HG03571 (cell line): ENCODE measurements around the gene C10orf53.

Experiments used
- ATAC-seq: cut with Tn5 transposase; IDR thresholded peaks from one replicate; pipeline ENCODE4 v1.9.1; 2021; ENCODE audit not compliant: unreplicated experiment

The C10orf53 gene, protein sequence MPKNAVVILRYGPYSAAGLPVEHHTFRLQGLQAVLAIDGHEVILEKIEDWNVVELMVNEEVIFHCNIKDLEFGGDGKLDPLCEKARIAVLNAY

DNA sequence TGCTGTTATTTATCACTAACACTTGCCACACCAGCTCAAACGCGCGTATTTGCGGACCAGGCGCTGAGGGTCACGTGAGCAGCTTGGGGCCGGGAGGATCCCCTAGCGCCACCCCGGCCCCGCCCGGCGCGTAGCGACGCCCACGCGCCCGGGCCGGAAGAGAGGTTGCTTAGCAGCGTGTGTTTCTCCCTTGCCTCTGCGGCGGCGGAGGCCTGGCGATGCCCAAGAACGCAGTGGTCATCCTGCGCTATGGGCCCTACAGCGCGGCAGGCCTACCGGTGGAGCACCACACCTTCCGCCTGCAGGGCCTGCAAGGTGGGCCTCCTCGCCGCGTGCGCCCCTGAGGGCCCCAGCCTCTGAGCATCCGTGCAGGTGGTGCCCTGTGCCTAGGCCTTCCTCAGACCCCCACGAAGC lies at the start of gene C10orf53:
Gene C10orf53, plus strand, starts transcription at position 172 of the 414 bp plus-strand sequence. Its CDS starts 47 bp downstream, at position 219.
- ATAC-seq, result no peak

DNA sequence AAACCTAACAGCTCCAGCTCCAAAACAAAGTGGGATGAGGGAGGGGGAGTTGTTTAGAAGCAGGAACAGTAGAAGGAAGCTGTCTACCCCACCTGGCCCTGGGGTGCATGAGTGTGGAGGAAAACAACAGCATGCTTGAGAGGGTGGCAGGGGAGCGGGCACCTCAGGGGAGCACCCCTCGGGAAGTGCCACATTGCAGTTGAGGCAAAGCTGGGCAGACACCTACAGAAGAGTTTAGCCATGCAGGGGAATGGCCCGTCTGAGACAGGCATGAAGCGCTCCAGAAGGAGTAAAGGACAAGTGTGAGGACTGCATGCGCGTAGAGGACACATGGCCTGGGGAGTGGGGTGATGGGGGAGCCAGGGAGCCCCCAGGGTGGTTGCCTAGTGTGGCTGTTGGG lies 47.5 kb upstream of the C10orf53 start:
- no peak for ATAC-seq

DNA sequence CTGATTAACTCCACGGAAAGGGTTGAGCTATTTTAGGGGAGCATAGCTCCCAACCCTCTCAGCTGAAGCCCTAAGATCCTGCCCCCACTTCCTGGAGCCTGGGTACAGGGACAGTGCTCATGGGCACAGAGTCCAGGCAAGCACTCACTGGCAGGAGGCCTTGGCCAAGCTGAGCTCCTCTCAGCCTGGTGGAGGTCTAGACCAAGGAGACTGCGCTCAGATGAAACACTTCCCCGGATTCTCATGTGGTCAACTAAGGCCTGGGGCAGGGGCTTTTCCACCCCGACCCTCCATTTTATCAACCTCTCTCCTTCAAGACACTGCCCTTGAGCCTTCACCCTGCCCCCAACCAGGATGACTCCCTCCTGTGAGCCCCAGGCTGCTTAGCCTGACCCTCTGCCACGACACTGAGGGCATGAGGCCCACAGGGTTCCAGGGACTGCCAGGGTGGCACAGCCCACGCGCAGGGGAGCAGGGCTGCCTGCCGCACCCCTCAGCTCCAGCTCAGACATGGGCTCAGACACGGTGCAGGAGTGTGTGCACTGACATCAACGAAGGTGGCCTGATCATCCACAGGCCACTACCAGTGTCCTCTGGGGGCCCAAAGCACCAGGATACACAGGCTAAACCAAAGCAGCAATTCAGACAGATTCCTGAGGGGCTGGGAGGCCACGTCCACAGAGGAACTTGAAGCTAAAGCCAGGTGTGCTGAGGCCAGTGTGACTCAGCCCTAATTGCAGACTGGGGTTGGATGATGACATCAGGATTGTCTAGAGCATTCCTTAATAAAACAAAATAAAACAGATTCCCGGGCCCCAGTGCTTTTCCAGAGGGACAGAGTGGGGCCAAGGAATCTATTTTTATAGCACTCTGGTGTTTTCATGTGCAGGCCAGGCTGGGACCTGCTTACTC lies 46.8 kb upstream of the C10orf53 start:
- ATAC-seq, result no peak

DNA sequence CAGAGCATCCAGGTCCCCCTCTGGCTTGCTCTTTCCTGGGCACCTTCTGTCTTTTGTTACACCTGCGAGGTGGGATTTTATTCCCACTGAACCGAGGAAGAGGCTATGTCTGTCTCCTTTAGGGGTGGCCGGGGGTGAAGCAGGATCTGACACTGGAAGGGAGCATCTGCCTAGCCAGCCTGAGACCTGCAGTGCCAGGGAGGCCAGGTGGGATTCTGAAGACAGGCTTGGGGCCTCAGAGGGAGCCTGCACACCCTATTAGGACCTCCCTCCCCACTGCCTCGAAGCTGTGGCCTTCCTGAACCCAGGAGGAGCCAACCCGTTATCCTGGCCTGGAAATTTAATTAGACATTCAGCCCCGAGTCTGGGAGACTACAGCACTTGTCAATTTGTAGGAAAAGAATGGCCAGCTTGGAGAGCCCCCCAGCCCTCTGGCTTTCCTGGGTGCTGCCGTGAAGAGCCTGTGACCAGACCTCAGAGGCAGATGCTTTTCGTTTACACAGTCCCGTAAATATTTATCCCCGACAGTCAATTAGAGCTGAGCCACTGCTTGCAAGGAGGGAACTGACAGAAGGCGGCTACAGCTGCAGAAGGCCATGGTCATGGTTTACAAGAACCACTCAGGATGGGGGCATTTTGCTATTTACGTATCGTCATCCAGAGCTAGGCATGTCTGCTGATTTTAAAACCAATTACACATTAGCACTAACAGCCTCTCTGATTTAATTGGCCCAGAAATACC lies 46.0 kb upstream of the C10orf53 start:
- ATAC-seq, result no peak

DNA sequence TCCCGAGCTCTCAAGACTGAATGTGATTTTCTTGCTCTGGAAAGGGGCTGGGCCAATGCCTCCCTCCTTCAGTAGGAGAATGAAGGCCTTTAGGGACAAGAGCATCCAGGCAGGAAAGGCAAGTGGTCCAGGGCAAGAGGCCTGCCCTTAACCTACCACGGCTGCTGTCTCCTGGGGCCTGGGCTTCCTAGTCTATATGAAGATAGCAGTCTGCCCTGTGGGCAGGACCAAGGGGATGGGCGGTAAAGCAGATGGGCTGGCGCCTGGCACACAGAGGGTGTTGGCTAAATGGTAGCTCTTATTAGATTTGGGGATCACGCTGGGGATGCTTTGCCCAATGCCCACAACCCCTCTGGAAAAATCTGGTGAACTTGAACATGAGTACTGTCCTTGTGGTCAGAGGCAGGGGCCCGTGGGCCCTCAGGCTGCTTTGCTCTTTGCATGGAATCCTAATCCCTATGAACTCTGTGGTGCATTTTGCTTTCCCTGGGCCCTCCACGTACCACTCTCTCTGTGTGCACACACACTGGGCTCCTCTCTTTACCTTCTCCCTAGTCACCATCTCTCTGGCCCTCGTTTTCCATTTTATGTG lies 45.3 kb upstream of the C10orf53 start:
- no peak for ATAC-seq

DNA sequence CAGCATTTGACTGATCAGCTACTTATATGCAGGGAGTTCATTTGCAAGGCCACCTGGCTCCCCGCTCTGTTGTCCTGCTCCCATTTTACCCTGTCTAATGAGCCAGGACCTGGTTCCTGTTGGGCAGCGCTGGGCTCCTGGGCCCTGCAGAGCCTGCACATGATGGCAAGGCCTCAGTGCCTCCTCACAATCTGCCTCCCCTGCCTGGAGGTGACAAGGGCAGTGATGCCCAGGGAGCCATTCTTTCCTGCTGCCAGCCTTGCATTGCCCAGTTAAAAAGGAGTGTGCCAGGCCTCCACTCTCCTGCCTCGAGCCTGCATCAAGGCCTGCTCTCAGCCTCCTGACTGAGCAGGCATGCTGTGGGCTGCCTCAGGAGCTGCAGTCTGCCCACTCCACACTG lies 37.1 kb upstream of the C10orf53 start:
- no peak for ATAC-seq

DNA sequence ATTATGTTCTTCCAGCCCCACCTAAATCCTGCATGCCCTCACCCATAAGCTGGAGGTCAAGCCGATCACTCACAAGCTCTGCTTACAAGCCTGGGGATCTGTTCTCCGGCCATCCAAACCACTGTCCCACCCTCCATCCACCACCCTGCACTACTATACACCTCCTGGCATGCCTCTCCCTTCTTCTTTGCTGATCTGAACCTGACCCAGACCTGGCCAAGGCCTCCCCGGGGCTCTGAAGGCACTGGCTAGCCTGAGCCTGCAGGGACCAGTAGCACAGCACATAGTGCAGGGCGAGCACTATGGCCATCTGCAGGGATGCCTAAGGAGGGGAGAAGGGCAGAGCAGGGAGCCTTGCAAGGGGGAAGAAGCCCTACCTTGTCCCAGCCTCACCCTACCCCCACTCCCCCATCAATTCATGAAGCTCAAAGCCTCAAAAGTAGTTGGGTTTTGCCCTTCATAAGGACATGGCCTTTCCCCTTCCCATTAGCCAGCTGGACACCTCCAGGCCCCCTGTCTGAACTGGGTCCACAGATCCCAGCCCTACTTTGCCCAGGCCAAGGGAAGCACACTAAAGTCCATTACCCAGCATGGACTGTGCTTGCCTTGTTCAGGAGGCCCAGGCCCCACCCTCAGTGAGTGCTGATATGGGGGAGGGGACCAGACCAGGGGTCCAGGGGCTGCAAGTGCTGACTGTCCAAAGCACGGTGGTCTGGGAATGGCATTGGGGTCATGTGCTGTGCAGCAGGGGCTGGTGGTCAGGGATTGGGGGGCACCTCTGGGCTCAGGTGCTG lies 36.0 kb upstream of the C10orf53 start:
- no peak for ATAC-seq

DNA sequence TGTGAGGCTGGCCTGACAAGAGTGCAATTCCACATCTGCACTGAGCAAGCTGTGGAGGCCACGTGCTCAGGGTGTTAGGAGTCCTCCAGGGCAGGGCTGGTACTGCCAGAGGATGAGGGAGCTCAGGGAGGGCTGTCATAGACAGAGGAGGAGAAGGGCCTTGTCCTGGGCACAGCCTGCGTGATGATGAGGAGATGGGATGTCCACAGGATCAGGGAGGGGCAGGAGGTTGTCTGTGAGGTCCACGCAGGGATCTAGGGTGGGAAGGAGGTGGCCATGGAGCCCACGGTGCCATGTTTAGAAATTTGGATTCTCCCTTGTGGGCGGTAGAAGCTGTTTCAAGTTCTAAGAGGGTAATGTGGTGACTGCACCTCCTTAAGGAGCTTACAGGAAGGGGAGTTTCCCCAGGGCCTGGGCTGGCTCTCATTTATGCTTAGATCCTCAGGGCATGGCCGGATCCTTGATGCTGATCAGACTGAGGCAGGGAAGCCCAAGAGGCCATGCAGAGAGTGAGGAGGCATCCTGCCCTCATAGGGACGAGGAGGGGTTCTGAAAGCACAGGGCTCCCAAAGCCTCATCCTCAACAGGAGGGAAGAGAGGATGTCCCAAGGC lies 35.3 kb upstream of the C10orf53 start:
- no peak for ATAC-seq

DNA sequence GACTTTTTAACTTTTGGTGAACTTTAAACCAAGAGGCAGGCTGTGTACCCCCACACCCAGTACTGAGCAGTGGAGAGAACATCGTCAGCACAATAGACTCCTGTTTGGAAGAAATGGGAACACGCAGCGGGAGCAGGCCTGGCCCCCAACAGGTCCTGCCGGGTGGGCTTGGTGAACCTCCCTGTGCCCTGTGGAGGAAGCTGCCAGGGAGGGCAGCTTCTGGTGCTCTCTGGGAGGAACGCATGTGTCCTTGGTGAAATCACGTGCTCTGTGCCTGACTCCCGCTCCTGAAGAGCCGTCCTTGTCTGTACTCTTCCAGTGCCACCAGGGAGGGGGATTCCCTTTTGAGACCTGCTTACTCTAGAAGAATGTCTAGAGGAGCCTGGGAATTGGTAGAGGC lies 34.0 kb upstream of the C10orf53 start:
- no peak for ATAC-seq

DNA sequence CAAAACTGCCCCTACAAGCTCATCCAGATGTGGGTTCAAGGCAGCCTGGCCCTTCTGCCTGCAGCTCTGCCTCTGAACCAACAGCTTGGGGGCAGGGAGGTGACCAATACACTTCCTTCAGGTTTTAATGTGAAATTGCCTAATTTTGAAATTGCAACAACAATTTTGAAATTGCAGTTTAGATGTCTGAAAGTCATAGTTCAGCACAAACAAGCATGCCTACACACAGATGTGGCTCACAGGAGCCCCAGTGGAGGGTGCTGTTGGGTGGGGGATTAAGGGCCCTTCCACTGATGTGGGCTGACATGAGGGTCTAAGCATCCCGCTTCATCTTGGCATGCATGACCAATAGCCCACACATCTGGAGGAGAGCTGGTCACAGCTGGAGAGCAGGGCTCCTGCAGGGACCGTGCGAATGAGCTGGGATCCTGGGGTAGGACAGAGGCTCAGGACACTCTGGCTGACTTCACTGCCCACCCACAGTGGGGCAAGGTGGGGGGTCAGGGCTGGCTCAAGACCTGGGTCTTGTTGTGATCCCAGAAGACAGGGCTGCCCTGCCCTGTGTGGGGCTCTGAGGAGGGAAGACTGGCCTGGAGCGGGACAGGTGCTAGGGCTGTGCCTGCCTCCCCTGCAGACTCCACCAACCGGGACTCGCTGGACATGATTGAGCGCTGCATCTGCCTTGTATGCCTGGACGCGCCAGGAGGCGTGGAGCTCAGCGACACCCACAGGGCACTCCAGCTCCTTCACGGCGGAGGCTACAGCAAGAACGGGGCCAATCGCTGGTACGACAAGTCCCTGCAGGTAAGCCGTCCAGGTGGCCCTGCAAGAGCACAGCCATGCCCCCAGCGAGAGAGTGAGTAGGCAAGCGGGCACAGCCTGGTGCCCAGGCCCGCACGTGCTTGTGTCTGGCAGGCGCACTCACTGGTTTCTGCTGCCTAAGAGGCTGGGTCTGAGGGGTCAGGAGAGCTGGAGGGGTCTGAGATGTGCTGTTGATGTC lies 33.3 kb upstream of the C10orf53 start:
- no peak for ATAC-seq

DNA sequence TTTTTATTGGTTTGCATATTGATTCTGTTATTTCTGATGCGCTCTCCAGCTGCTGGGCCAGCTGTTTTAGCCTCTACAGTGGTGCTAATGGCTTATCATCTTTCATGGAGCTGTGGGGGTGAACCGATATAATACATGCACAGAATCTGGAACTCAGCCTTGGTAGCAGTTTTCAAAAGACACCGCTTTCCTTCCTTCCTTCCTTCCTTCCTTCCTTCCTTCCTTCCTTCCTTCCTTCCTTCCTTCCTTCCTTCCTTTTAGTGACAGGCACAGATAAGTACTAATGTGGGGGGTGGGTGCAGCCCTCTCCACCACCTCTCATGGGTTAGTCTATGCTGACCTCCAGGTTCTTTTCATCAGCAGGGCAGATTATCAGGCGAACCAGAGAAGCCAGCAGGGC lies 31.9 kb upstream of the C10orf53 start:
- no peak for ATAC-seq

DNA sequence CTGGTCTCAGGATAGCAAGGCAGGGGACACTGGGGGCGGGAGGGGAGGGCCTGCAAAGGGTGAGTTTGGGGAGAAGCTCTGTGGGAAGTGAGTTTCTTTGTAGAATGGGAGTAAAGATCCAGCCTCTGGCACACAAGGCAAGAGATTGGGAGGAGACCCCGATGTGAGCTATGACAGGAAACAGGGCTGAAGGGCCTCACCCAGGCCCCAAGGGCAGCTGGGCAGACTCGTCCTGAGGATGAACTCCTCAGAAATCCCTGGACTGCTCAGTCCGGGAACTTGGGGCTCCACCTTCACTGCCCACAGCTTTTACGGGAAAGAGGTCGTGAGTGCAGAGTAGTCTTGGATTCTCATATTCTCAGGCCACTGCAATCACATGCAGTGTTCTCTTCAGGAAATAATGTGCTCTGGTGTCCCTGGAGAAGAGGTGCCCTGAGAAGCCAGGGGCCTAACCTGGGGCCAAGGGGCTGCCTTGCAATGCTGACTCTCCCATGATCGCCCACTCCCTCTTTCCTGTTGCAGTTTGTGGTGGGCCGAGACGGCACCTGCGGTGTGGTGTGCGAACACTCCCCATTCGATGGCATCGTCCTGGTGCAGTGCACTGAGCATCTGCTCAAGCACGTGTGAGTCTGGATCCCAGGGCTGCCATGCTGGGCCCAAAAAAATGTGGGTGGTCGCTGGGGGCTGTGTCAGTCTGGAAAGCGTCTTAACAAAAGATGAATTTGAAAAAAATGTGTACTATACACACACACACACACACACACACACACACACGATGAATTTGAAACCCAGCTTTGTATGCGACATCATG lies 31.3 kb upstream of the C10orf53 start:
- ATAC-seq, result no peak

DNA sequence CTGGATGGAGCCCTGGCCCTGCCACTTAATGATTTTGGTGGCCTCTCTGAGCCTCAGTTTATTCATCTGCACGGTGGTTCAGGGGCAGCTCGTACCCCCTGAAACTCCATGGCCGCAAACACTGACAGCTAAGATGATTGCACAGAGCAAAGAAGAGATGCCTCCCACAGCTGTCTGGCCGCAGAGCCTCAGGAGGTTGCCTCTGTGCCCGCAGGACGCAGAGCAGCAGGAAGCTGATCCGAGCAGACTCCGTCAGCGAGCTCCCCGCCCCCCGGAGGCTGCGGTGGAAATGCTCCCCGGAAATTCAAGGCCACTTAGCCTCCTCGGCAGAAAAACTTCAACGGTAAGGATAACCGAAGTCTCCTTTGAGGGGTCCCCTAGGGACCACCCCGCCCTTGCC lies 30.2 kb upstream of the C10orf53 start:
- no peak for ATAC-seq

DNA sequence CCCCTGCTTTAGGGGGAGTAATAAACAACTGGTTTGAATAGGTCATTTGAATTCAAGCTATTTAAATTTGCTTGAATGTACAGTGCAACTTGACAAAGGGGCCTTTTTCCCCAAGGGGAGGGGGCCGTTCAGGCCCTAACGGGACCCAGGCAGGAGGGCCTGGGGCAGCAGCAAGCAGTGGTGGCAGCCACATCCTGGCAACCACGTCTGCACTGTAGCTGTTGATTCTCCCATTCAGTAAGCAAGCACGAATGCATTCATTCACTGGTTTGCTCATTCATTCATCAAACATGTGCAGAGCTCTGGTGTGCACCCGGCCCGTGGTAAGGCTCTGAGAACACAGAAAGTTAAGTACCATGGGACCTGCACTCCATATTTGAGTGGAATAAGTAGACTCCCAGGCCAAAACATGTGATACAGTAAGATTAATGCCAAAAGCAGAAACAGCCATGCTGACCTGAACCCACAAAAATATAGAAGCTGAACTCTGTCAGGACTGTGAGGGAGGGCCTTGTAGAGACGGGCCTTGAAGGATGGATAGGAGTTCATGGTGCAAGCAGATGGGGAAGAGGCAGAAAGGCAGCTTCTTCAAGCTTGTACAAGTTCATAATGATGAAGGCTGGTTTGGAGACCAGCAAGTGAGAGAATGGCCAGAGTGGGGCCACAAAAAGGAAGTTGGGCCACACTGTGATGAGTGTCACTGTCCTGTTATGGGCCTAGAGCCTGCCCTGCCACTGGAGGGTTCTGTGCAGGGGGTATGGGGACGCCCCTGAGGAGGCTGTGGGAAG lies 29.3 kb upstream of the C10orf53 start:
- ATAC-seq, result no peak

DNA sequence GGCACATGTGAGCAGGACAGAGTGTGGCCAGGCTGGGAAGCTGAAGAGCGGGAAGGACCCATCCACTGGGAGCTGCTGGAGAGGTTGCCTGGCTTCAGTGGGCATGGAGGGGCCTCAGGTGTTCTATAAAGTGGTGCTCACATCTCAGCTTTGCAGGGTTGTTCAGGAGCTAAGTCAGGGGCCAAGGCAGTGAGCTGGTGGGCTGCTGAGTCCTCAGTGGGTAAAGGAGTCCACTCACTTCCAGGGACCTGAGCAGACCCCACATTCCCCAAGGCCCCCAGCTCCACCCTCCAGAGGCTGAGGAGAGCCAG lies 28.8 kb upstream of the C10orf53 start:
- no peak for ATAC-seq

DNA sequence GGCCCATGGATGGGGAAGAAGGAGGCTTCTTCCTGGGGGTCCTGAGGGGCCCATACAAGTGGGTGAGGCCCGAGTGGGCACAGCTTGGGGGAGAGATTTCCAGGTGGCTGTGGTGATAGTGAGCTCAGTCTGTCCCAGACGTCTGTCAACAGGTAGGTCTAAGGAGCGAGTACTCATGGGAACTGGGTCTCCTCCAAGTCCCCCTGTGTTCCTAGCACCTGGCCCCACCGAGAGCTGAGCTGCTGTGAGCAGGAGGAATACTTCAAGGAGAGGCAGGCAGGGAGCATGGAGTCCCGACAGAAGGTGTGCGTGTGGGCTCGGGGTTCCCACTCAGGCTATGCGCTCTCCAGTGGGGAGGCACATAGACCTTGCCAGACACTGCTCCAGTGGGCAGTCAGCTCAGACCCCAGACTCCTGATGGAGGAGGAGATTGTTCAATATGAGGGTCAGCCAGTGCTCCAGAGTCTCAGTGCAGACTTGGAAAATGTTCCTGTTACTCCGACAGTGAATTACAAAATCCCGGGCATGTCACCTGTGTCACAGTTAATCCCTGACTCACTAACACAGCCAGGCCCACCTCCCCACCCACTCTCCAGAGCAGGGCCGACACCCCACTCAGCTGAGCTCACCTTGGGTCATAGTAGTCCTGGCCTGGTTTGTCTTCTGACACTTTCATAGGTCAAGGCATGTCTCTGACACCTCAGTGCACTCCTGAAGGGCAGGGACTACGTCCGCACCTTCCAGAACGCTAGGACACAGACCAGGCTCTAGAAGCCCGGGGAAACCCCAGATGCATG lies 28.2 kb upstream of the C10orf53 start:
- ATAC-seq, result no peak

DNA sequence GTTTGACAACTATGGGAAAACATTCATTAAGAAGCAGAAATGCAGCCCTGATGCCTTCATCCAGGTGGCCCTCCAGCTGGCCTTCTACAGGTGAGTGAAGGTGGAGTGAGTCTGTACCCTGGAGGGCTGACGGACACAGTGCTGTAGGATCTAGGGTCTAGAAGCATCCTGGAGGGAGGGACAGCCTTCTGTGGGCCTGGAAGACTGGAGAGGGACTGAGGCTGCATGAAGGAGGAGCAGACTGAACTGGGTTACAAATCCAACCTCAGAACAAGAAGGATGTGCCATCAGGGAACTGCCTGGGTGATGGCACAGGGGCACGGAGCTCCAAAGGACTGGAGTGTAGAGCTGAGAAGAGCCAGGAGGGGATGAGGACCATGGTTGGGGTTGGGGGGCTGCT lies 27.5 kb upstream of the C10orf53 start:
- ATAC-seq, result no peak
